Mesenchymal stem cell (in vitro differentiated cells and primary cell): ENCODE results near the gene PHLPP2.

Experiments used
- DNase-seq: peaks from one replicate; pipeline ENCODE4 v3.0.0-alpha.2; 2013
- H2AFZ ChIP-seq: one replicate; pipeline ENCODE4 v1.6.1; 2013; ENCODE audit warnings: low read depth, mild to moderate bottlenecking, control low read depth, inconsistent platforms, low read length, moderate library complexity
- H2AK5ac ChIP-seq: 2 replicates; pipeline ENCODE4 v1.6.1; 2013; ENCODE audit warnings: low read length, moderate library complexity, mild to moderate bottlenecking, inconsistent platforms; ENCODE audit not compliant: severe bottlenecking
- H2BK120ac ChIP-seq: one replicate; pipeline ENCODE4 v1.6.1; 2013; ENCODE audit warnings: low read depth, mild to moderate bottlenecking, inconsistent platforms, low read length, moderate library complexity
- H2BK12ac ChIP-seq, 2 experiments: one replicate each; pipeline ENCODE4 v1.6.1; 2013; ENCODE audit warnings: inconsistent platforms in 2 of 2, low read length in 2 of 2, mild to moderate bottlenecking in 2 of 2, moderate library complexity in 2 of 2, control low read depth in 1 of 2
- H2BK15ac ChIP-seq: one replicate; pipeline ENCODE4 v1.6.1; 2013; ENCODE audit warnings: mild to moderate bottlenecking, low read depth, inconsistent platforms; ENCODE audit not compliant: poor library complexity, severe bottlenecking
- H2BK5ac ChIP-seq: 2 replicates; pipeline ENCODE4 v1.6.1; 2013; ENCODE audit warnings: low read depth, mild to moderate bottlenecking, low read length, control low read depth, inconsistent platforms; ENCODE audit not compliant: poor library complexity, severe bottlenecking
- H3K14ac ChIP-seq, 2 experiments: one replicate each; pipeline ENCODE4 v1.6.1; 2013; ENCODE audit warnings: inconsistent platforms in 2 of 2, low read length in 2 of 2, control low read depth in 1 of 2, mild to moderate bottlenecking in 1 of 2, moderate library complexity in 1 of 2
- H3K18ac ChIP-seq, 2 experiments: one replicate each; pipeline ENCODE4 v1.6.1; 2013; ENCODE audit warnings: inconsistent platforms in 2 of 2, low read length in 2 of 2, control low read depth in 1 of 2, low read depth in 1 of 2, mild to moderate bottlenecking in 1 of 2
- H3K23ac ChIP-seq, 2 experiments: one replicate each; pipeline ENCODE4 v1.6.1; 2013; ENCODE audit warnings: inconsistent platforms in 2 of 2, low read length in 2 of 2, mild to moderate bottlenecking in 2 of 2, moderate library complexity in 2 of 2, control low read depth in 1 of 2
- H3K27ac ChIP-seq: 2 replicates; pipeline ENCODE4 v1.5.1; 2013; ENCODE audit warnings: mild to moderate bottlenecking, moderate library complexity, low read length, control low read depth, inconsistent platforms; ENCODE audit not compliant: poor library complexity, severe bottlenecking
- H3K27me3 ChIP-seq, 2 experiments: 2 replicates each; pipeline versions ENCODE4 v1.6.1 to v1.7.0; 2013; ENCODE audit warnings: low read length in 2 of 2, mild to moderate bottlenecking in 2 of 2, moderate library complexity in 2 of 2, control low read depth in 1 of 2, inconsistent platforms in 1 of 2; ENCODE audit not compliant: control insufficient read depth in 1 of 2, insufficient read depth in 1 of 2
- H3K36me3 ChIP-seq, 2 experiments: 2 replicates each; pipeline versions ENCODE4 v1.6.1 to v1.7.0; 2013; ENCODE audit warnings: low read length in 2 of 2, control low read depth in 1 of 2, inconsistent platforms in 1 of 2, low read depth in 1 of 2, mild to moderate bottlenecking in 1 of 2; ENCODE audit not compliant: insufficient read depth in 2 of 2, control insufficient read depth in 1 of 2
- H3K4ac ChIP-seq, 2 experiments: one replicate each; pipeline ENCODE4 v1.6.1; 2013; ENCODE audit warnings: inconsistent platforms in 2 of 2, low read length in 2 of 2, mild to moderate bottlenecking in 2 of 2, moderate library complexity in 2 of 2, control low read depth in 1 of 2, low read depth in 1 of 2
- H3K4me1 ChIP-seq: 2 replicates; pipeline ENCODE4 v1.6.1; 2013; ENCODE audit warnings: low read depth, low read length, control low read depth; ENCODE audit not compliant: control insufficient read depth, insufficient read depth
- H3K4me2 ChIP-seq: 2 replicates; pipeline ENCODE4 v1.6.1; 2013; ENCODE audit warnings: low read length, mild to moderate bottlenecking, inconsistent platforms; ENCODE audit not compliant: poor library complexity, severe bottlenecking
- H3K4me3 ChIP-seq, 2 experiments: 2 replicates each; pipeline versions ENCODE4 v1.5.1 to v1.7.0; 2013; ENCODE audit warnings: low read length in 2 of 2, mild to moderate bottlenecking in 2 of 2, control low read depth in 1 of 2, low read depth in 1 of 2; ENCODE audit not compliant: insufficient read depth in 1 of 2
- H3K79me1 ChIP-seq: replicated peaks from 2 replicates; pipeline ENCODE4 v1.6.1; 2013; ENCODE audit warnings: mild to moderate bottlenecking, control low read depth, low read length, inconsistent platforms; ENCODE audit not compliant: poor library complexity, severe bottlenecking
- H3K9ac ChIP-seq: 2 replicates; pipeline ENCODE4 v1.7.0; 2013; ENCODE audit warnings: mild to moderate bottlenecking, low read length, moderate library complexity
- H3K9me3 ChIP-seq: 2 replicates; pipeline ENCODE4 v1.7.0; 2013; ENCODE audit warnings: mild to moderate bottlenecking, low read length; ENCODE audit not compliant: control insufficient read depth
- H4K8ac ChIP-seq: one replicate; pipeline ENCODE4 v1.6.1; 2013; ENCODE audit warnings: inconsistent platforms, mild to moderate bottlenecking, low read length, moderate library complexity
- H4K91ac ChIP-seq: one replicate; pipeline ENCODE4 v1.6.1; 2013; ENCODE audit warnings: mild to moderate bottlenecking, low read length, inconsistent platforms
- WGBS: methylation state at CpG from one replicate; pipeline ENCODE4 v1.1.7; 2013; ENCODE audit warnings: mixed read lengths; 5-methylcytosine and 5-hydroxymethylcytosine counted together

Gene PHLPP2

DNA sequence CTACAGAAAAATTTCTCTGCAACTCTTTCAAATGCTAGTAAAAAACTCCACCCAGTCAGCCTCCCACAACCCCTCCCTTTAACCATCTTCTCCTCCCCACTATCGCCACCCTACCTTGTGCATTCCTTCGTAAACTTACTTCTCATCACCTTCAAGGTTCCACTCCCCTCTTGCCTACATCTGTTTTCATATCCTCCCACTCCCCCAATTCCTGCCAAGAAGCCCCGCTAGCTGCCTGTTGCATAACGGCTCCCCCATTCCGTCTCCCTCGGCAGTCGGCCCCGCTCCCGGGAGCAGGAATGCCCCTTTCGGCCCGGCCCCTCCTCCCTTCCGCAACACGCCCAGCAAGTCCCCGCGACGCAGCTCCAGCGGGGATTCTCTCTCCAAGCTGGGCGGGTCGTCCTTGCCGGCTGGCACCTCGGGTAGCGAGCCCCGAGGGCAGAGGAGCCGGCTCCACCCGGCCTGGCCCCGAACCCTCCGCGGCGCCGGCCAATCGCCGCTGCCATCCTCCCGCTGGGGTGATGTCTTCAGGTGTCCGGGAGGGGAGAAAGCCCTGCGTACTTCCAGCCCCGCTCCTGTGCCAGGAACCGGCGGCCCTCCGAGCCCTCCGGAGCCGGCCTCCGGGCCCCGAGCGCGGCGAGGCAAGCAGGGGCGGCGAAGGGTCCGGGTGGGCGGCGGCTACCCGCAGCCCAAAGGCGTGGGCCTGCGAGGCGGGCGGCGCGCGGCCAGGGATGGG lies 1.5 kb downstream of the PHLPP2 start:
- Histone ChIP-seq H2BK12ac (peak overlapping the region in 1 of 2 experiments; percentile 42), H3K23ac (peak overlapping the region; percentile 2 to 60), H3K79me1 (peaks cover 9% of the 10 kb centered on the region), H4K91ac (peak overlapping the region; percentile 61), H2AFZ (peak overlapping the region; percentile 97), H3K4me1 (peaks cover 8% of the 10 kb centered on the region), H3K27me3 (no peaks in the 10 kb centered on the region), H2AK5ac (no peak overlapping the region), H3K9ac (peak overlapping the region; percentile 87), H2BK15ac (no peak overlapping the region), H2BK120ac (peak overlapping the region; percentile 61), H3K36me3 (peaks cover 4 to 5% of the 10 kb centered on the region in 2 experiments), H3K14ac (peak overlapping the region in 1 of 2 experiments; percentile 71), H3K4me2 (peak overlapping the region; percentile 77), H3K4ac (peak overlapping the region in 1 of 2 experiments; percentile 79), H3K9me3 (no peaks in the 10 kb centered on the region), H3K27ac (peak overlapping the region; percentile 8), H3K4me3 (peak overlapping the region; percentile 82 to 96), H3K18ac (peak overlapping the region; percentile 88 to 95), H2BK5ac (no peak overlapping the region), H4K8ac (peak overlapping the region; percentile 82)
- DNase-seq = peak; percentile 83
- WGBS = 1% methylated on average over 37 of the region's 59 CpGs

DNA sequence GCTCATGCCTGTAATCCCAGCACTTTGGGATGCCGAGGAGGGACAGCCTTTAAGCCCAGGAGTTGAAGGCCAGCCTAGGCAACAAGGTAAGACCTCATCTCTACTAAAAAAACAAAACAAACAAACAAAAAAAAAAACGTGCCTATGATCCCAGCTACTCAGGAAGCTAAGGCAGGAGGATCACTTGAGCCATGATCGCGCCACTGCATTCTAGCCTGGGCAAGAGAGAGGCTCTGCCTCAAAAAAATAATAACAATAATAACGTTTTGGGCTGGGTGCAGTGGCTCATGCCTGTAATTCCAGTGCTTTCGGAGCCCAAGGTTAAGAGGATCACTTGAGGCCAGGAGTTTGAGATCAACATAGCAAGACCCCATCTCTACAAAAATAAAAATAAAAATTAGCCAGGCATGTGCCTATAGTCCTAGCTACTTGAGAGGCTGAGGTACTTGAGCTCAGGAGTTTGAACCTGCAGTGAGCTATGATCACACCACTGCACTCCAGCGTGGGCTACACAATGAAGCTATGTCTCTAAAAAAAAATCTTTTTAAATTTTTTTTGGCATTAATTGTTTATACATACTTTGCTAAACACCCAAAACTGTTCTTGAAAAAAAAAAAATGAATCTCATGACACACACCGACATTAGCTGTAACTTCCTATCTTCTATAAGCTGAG lies 3.3 kb downstream of the PHLPP2 start:
- no peak for DNase-seq
- Histone ChIP-seq H2BK15ac (no peak overlapping the region), H2BK5ac (no peak overlapping the region), H3K36me3 (peaks cover 3 to 4% of the 10 kb centered on the region in 2 experiments), H3K4me2 (no peak overlapping the region), H3K23ac (no peak overlapping the region), H3K79me1 (peaks cover 15% of the 10 kb centered on the region), H3K4me1 (peaks cover 9% of the 10 kb centered on the region), H2BK120ac (no peak overlapping the region), H2BK12ac (no peak overlapping the region), H3K9ac (no peak overlapping the region), H3K27ac (no peak overlapping the region), H4K91ac (no peak overlapping the region), H3K27me3 (no peaks in the 10 kb centered on the region), H3K4me3 (no peak overlapping the region), H2AK5ac (no peak overlapping the region), H2AFZ (no peak overlapping the region), H3K14ac (no peak overlapping the region), H3K18ac (no peak overlapping the region), H3K4ac (no peak overlapping the region), H4K8ac (no peak overlapping the region), H3K9me3 (no peaks in the 10 kb centered on the region)
- 85% methylated on average over 6 of the region's 8 CpGs for WGBS

- H3K9me3 ChIP-seq = no peaks in the 10 kb centered on the region
- H3K4ac ChIP-seq = no peak overlapping the region
- H2AK5ac ChIP-seq = no peak overlapping the region
- no peak overlapping the region for H3K18ac ChIP-seq
- peaks cover 14% of the 10 kb centered on the region for H3K4me1 ChIP-seq
- no CpG with 5 or more reads among the region's 1 CpG for WGBS
- no peak overlapping the region for H2BK5ac ChIP-seq
- peaks cover 17% of the 10 kb centered on the region for H3K79me1 ChIP-seq
- H2BK120ac ChIP-seq = no peak overlapping the region
- H3K27ac ChIP-seq = no peak overlapping the region
- H3K23ac ChIP-seq = no peak overlapping the region
- no peak overlapping the region for H4K8ac ChIP-seq
- H3K27me3 ChIP-seq = no peaks in the 10 kb centered on the region
- no peak overlapping the region for H4K91ac ChIP-seq
- no peak overlapping the region for H3K4me3 ChIP-seq
- no peak overlapping the region for H3K9ac ChIP-seq
- no peak overlapping the region for H2BK15ac ChIP-seq
- no peak for DNase-seq
- no peak overlapping the region for H3K4me2 ChIP-seq
- H3K14ac ChIP-seq = no peak overlapping the region
- no peak overlapping the region for H2BK12ac ChIP-seq
- no peak overlapping the region for H2AFZ ChIP-seq
- peaks cover 0 to 20% of the 10 kb centered on the region in 2 experiments for H3K36me3 ChIP-seq
Observed at GRCh38 chr16:71712501-71712900, 12.0 kb downstream of the PHLPP2 start.

DNA sequence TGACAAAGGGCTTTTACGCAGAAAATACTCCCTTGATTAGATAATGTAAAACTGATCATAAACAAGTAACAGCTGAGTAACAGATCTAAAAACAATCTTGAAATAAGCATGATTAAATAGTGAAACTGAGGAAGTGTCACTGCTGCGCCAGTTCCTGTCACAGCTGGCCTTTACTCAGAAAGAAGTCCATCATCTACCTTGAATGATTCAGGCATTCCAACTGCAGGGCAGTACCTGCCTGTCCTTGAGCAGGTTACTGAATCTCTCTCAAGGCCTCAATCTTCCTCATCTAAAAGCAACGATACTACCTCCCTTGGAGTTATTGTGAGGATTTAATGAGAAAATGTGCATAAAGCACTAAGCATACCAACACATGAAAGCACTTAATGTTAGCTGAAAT lies 12.7 kb downstream of the PHLPP2 start:
- H2AK5ac ChIP-seq = no peak overlapping the region
- no peak overlapping the region for H3K18ac ChIP-seq
- peaks cover 17% of the 10 kb centered on the region for H3K4me1 ChIP-seq
- no peak overlapping the region for H2AFZ ChIP-seq
- H3K27me3 ChIP-seq = no peaks in the 10 kb centered on the region
- no peak overlapping the region for H3K4ac ChIP-seq
- H2BK5ac ChIP-seq = no peak overlapping the region
- no peak overlapping the region for H2BK12ac ChIP-seq
- H2BK15ac ChIP-seq = no peak overlapping the region
- H3K4me2 ChIP-seq = no peak overlapping the region
- peaks cover 22% of the 10 kb centered on the region for H3K79me1 ChIP-seq
- 100% methylated on average over 1 of the region's 3 CpGs for WGBS
- H3K36me3 ChIP-seq = peaks cover 0 to 20% of the 10 kb centered on the region in 2 experiments
- DNase-seq = no peak
- H4K91ac ChIP-seq = no peak overlapping the region
- no peak overlapping the region for H2BK120ac ChIP-seq
- no peak overlapping the region for H3K4me3 ChIP-seq
- no peak overlapping the region for H3K9ac ChIP-seq
- no peaks in the 10 kb centered on the region for H3K9me3 ChIP-seq
- H3K23ac ChIP-seq = no peak overlapping the region
- H3K14ac ChIP-seq = no peak overlapping the region
- H3K27ac ChIP-seq = no peak overlapping the region
- no peak overlapping the region for H4K8ac ChIP-seq
